SK-N-SH (cell line): ENCODE results near the gene CDC42SE2. TPM values are rescaled to one million over a fixed set of nuclear protein-coding genes. Genes with fewer than 3 reads are reported as not detected.

Experiments
- CTCF ChIA-PET: fragments of 300-600, 350-600 bp; formaldehyde crosslinking; extraction: SDS; loops from one replicate; lab custom pipeline; 2021; lab: Yijun Ruan, JAX
- POLR2A ChIA-PET: fragments of 350-600 bp; sonication (Branson Sonifier 250); formaldehyde crosslinking; extraction: SDS; loops from one replicate; lab custom pipeline; 2020; ENCODE audit warnings: antibody characterized with exemption, inconsistent platforms; lab: Yijun Ruan, JAX
- DNase-seq: peaks from one replicate; pipeline ENCODE4 v3.0.0; 2012
- H2AFZ ChIP-seq: fragments of 200-600 bp; sonication (generic); 2 replicates; pipeline ENCODE4 v1.8.1; 2016; ENCODE audit warnings: antibody characterized with exemption, mild to moderate bottlenecking, low read depth
- H3F3A ChIP-seq: fragments of 200-600 bp; sonication (generic); replicated peaks from 2 replicates; pipeline ENCODE3; 2016; ENCODE audit warnings: antibody characterized with exemption, mild to moderate bottlenecking; ENCODE audit not compliant: insufficient read depth
- H3K27ac ChIP-seq, 2 experiments: fragments of 200-500 bp in 1 of 2; fragments of 200-600 bp in 1 of 2; sonication (Bioruptor generic) in 1 of 2; sonication (generic), shearing (Covaris generic) in 1 of 2; 2 replicates each; pipeline versions ENCODE4 v1.5.1 to v1.6.1; 2014 to 2016; ENCODE audit warnings: low read depth in 2 of 2, inconsistent platforms in 1 of 2, low read length in 1 of 2, mild to moderate bottlenecking in 1 of 2, mixed read lengths in 1 of 2
- H3K27me3 ChIP-seq: fragments of 200-600 bp; sonication (generic), shearing (Covaris generic); 2 replicates; pipeline ENCODE4 v1.6.1; 2016; ENCODE audit warnings: mixed run types; ENCODE audit not compliant: insufficient read depth
- H3K36me3 ChIP-seq, 2 experiments: fragments of 200-500 bp in 1 of 2; fragments of 200-600 bp in 1 of 2; sonication (Bioruptor generic) in 1 of 2; sonication (generic) in 1 of 2; replicated peaks in 1 of 2; 2 replicates each; pipeline versions ENCODE3 to v1.5.1; 2014 to 2016; ENCODE audit warnings: low read length in 1 of 2, mild to moderate bottlenecking in 1 of 2; ENCODE audit not compliant: insufficient read depth in 2 of 2, control insufficient read depth in 1 of 2
- H3K4me1 ChIP-seq, 2 experiments: fragments of 200-500 bp in 1 of 2; fragments of 200-600 bp in 1 of 2; sonication (Bioruptor generic) in 1 of 2; sonication (generic), shearing (Covaris generic) in 1 of 2; 2 replicates each; pipeline versions ENCODE4 v1.5.1 to v1.6.1; 2014 to 2016; ENCODE audit warnings: low read depth in 1 of 2, low read length in 1 of 2, mixed run types in 1 of 2; ENCODE audit not compliant: insufficient read depth in 2 of 2, control insufficient read depth in 1 of 2
- H3K4me2 ChIP-seq: fragments of 200-600 bp; sonication (generic), shearing (Covaris generic); 2 replicates; pipeline ENCODE4 v1.6.1; 2017; ENCODE audit warnings: mixed run types
- H3K4me3 ChIP-seq, 2 experiments: fragments of 200-500 bp in 1 of 2; fragments of 200-600 bp in 1 of 2; sonication (Bioruptor generic) in 1 of 2; sonication (generic), shearing (Covaris generic) in 1 of 2; 2 replicates each; pipeline versions ENCODE4 v1.5.1 to v1.8.1; 2014 to 2016; ENCODE audit warnings: low read depth in 2 of 2, inconsistent platforms in 1 of 2, low read length in 1 of 2, mild to moderate bottlenecking in 1 of 2, mixed read lengths in 1 of 2, moderate library complexity in 1 of 2
- H3K79me2 ChIP-seq: fragments of 200-600 bp; sonication (generic); 2 replicates; pipeline ENCODE4 v1.8.1; 2017; ENCODE audit warnings: mild to moderate bottlenecking; ENCODE audit not compliant: insufficient read depth
- H3K9ac ChIP-seq: fragments of 200-600 bp; sonication (generic); 2 replicates; pipeline ENCODE4 v1.6.1; 2017; ENCODE audit warnings: mixed run types
- H3K9me2 ChIP-seq: fragments of 200-600 bp; sonication (generic); 2 replicates; pipeline ENCODE4 v1.6.1; 2017; ENCODE audit warnings: mixed run types
- H3K9me3 ChIP-seq: fragments of 200-600 bp; sonication (generic); 2 replicates; pipeline ENCODE4 v1.6.1; 2017; ENCODE audit warnings: mixed run types, mild to moderate bottlenecking, moderate library complexity
- H4K20me1 ChIP-seq: fragments of 200-600 bp; sonication (generic); 2 replicates; pipeline ENCODE4 v1.6.1; 2017; ENCODE audit warnings: mild to moderate bottlenecking, mixed run types; ENCODE audit not compliant: insufficient read depth
- CHD2 ChIP-seq: fragments of 150-350 bp; IDR thresholded peaks from 2 replicates; pipeline ENCODE4 v1.6.1; 2018; ENCODE audit warnings: low read length; ENCODE audit not compliant: partially characterized antibody
- EP300 ChIP-seq, 2 experiments: IDR thresholded peaks; 2 replicates each; pipeline versions ENCODE4 v1.4.0 to v1.6.1; 2012; ENCODE audit warnings: borderline replicate concordance in 1 of 2, low read depth in 1 of 2, low read length in 1 of 2
- EZH2phosphoT487 ChIP-seq: fragments of 200-600 bp; sonication (generic); IDR thresholded peaks from 2 replicates; pipeline ENCODE4 v1.6.1; 2017; ENCODE audit warnings: low read depth, mixed run types, mild to moderate bottlenecking, antibody characterized with exemption, moderate library complexity, borderline replicate concordance
- FOSL2 ChIP-seq: IDR thresholded peaks from 2 replicates; pipeline ENCODE4 v1.4.0; 2012; ENCODE audit warnings: low read depth, mild to moderate bottlenecking, moderate library complexity, borderline replicate concordance
- FOXJ3 ChIP-seq: sonication (generic); formaldehyde crosslinking; IDR thresholded peaks from 2 replicates; pipeline ENCODE4 v1.5.1; 2020; ENCODE audit warnings: mild to moderate bottlenecking, missing genetic modification reagents
- FOXM1 ChIP-seq: IDR thresholded peaks from 2 replicates; pipeline ENCODE4 v1.4.0; 2012; ENCODE audit warnings: low read depth, mild to moderate bottlenecking
- MXI1 ChIP-seq: IDR thresholded peaks from 2 replicates; pipeline ENCODE4 v1.6.1; 2012; ENCODE audit warnings: mild to moderate bottlenecking, low read depth, low read length, improper control_type of control experiment
- NFIC ChIP-seq: IDR thresholded peaks from 2 replicates; pipeline ENCODE4 v1.4.0; 2012; ENCODE audit warnings: borderline replicate concordance
- NRF1 ChIP-seq: IDR thresholded peaks from 2 replicates; pipeline ENCODE4 v1.6.1; 2012; ENCODE audit warnings: low read depth, mild to moderate bottlenecking, low read length
- PBX3 ChIP-seq: IDR thresholded peaks from 2 replicates; pipeline ENCODE4; 2012
- POLR2AphosphoS5 ChIP-seq: IDR thresholded peaks from 2 replicates; pipeline ENCODE4 v1.6.1; 2012; ENCODE audit warnings: low read depth, low read length
- RAD21 ChIP-seq: IDR thresholded peaks from 2 replicates; pipeline ENCODE4 v1.6.1; 2012; ENCODE audit warnings: mild to moderate bottlenecking, low read length
- TAF1 ChIP-seq: IDR thresholded peaks from 2 replicates; pipeline ENCODE4 v1.6.1; 2012; ENCODE audit warnings: low read depth, mild to moderate bottlenecking, low read length, moderate library complexity, borderline replicate concordance
- USF2 ChIP-seq: fragments of 150-350 bp; IDR thresholded peaks from 2 replicates; pipeline ENCODE4 v1.6.1; 2017; ENCODE audit warnings: antibody characterized with exemption, low read length, low read depth, borderline replicate concordance
- WGBS: methylation state at CpG from one replicate; pipeline ENCODE4 v1.1.6; 2017; ENCODE audit warnings: low lambda C conversion rate; 5-methylcytosine and 5-hydroxymethylcytosine counted together
- polyA plus RNA-seq, 3 experiments: library from polyadenylated mRNA; depleted of rRNA; stranded (reverse); fragments of >200 nt; gene quantifications; 2 replicates each; pipeline ENCODE4 v1.2.3, GENCODE V29; 2012
- TF ChIP-seq, protein P1 (sequence below): fragments of 150-350 bp; IDR thresholded peaks from 2 replicates; pipeline ENCODE4 v1.6.1; 2016; ENCODE audit warnings: mild to moderate bottlenecking, low read depth, low read length
- TF ChIP-seq, protein P2 (sequence below): IDR thresholded peaks from 2 replicates; pipeline ENCODE4 v1.6.1; 2012; ENCODE audit warnings: mild to moderate bottlenecking, low read depth, low read length, moderate library complexity
- TF ChIP-seq, protein P3 (sequence below): IDR thresholded peaks from 2 replicates; pipeline ENCODE4 v1.4.0; 2012; ENCODE audit warnings: low read depth
- TF ChIP-seq, protein P4 (sequence below): IDR thresholded peaks from 2 replicates; pipeline ENCODE4 v1.4.0; 2012; ENCODE audit warnings: low read depth, borderline replicate concordance

Gene CDC42SE2
- polyA plus RNA-seq, 1 of the 3 experiments (the other 2 are of a cell fraction), result 8.6 TPM

- CTCF ChIA-PET, result no interaction called here
- no peaks in the 10 kb centered on the region for H3K9me3 ChIP-seq
- H3K36me3 ChIP-seq, result no peaks in the 10 kb centered on the region
- no peak overlapping the region for H3K4me2 ChIP-seq
- TF ChIP-seq POLR2AphosphoS5 (no peak), USF2 (no peak), FOXM1 (no peak), FOSL2 (no peak), TAF1 (no peak), EZH2phosphoT487 (no peak), NFIC (no peak), MXI1 (no peak), NRF1 (no peak)
- TF ChIP-seq, protein P1, sequence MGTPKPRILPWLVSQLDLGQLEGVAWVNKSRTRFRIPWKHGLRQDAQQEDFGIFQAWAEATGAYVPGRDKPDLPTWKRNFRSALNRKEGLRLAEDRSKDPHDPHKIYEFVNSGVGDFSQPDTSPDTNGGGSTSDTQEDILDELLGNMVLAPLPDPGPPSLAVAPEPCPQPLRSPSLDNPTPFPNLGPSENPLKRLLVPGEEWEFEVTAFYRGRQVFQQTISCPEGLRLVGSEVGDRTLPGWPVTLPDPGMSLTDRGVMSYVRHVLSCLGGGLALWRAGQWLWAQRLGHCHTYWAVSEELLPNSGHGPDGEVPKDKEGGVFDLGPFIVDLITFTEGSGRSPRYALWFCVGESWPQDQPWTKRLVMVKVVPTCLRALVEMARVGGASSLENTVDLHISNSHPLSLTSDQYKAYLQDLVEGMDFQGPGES, result no peak
- no peaks in the 10 kb centered on the region for H4K20me1 ChIP-seq
- DNase-seq, result no peak
- no peak overlapping the region for H3K27ac ChIP-seq
- no peaks in the 10 kb centered on the region for H3K9me2 ChIP-seq
- H2AFZ ChIP-seq, result peak overlapping the region; percentile 40; the same call in 1 of the 2 replicates
- no peak overlapping the region for H3K4me3 ChIP-seq
- no peaks in the 10 kb centered on the region for H3K79me2 ChIP-seq
- POLR2A ChIA-PET, result no interaction called here
- peaks cover 14% of the 10 kb centered on the region for H3F3A ChIP-seq
- peaks cover 0 to 11% of the 10 kb centered on the region in 2 experiments; a peak in 2 of 4 replicates for H3K4me1 ChIP-seq
- no peak overlapping the region for H3K9ac ChIP-seq
- H3K27me3 ChIP-seq, result no peaks in the 10 kb centered on the region
Measured at GRCh38 chr5:131222731-131223130, 41.1 kb upstream of the CDC42SE2 start.

DNA sequence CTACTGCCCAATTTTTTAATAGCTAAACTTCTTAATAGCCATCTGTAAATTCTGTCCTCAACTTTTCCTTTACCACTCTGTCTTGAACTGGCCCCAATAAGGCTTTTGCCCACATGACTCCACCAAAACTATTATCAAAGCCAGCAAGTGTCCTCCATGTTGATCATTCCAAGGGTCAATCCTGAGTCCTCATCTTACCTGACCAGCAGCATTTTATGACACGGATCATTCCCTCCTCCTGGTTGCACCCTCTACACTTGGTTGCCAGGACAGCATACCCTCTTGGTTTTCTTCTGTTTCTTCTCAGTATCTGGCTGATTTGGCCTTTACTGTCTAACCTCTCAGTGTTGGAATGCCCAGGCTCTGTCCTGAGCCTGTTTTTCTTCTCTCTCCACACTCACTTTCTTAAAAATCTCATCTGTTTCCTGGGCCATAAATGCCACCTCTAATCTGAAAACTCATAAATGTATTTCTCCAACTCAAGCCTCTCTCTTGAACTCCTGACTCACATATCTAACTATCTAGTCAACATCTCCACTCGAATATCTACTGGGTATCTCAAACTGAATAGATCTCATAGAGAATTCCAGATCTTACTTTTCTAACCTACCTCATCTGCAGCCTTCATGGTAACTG, 40.0 kb upstream of the CDC42SE2 start:
- POLR2A ChIA-PET, result no interaction called here
- Histone ChIP-seq H3K36me3 (no peaks in the 10 kb centered on the region), H3K27ac (no peak overlapping the region), H3K79me2 (no peaks in the 10 kb centered on the region), H3K27me3 (no peaks in the 10 kb centered on the region), H3F3A (peaks cover 6% of the 10 kb centered on the region), H3K9me2 (no peaks in the 10 kb centered on the region), H3K4me3 (no peak overlapping the region), H4K20me1 (no peaks in the 10 kb centered on the region), H3K4me1 (peaks cover 0 to 11% of the 10 kb centered on the region in 2 experiments; a peak in 2 of 4 replicates), H2AFZ (no peak overlapping the region), H3K9ac (no peak overlapping the region), H3K4me2 (no peak overlapping the region), H3K9me3 (no peaks in the 10 kb centered on the region)
- CTCF ChIA-PET, result no interaction called here
- no peak for DNase-seq
- 47% methylated on average over 2 of the region's 2 CpGs for WGBS
- TF ChIP-seq, protein P2, sequence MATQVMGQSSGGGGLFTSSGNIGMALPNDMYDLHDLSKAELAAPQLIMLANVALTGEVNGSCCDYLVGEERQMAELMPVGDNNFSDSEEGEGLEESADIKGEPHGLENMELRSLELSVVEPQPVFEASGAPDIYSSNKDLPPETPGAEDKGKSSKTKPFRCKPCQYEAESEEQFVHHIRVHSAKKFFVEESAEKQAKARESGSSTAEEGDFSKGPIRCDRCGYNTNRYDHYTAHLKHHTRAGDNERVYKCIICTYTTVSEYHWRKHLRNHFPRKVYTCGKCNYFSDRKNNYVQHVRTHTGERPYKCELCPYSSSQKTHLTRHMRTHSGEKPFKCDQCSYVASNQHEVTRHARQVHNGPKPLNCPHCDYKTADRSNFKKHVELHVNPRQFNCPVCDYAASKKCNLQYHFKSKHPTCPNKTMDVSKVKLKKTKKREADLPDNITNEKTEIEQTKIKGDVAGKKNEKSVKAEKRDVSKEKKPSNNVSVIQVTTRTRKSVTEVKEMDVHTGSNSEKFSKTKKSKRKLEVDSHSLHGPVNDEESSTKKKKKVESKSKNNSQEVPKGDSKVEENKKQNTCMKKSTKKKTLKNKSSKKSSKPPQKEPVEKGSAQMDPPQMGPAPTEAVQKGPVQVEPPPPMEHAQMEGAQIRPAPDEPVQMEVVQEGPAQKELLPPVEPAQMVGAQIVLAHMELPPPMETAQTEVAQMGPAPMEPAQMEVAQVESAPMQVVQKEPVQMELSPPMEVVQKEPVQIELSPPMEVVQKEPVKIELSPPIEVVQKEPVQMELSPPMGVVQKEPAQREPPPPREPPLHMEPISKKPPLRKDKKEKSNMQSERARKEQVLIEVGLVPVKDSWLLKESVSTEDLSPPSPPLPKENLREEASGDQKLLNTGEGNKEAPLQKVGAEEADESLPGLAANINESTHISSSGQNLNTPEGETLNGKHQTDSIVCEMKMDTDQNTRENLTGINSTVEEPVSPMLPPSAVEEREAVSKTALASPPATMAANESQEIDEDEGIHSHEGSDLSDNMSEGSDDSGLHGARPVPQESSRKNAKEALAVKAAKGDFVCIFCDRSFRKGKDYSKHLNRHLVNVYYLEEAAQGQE, result no peak
- TF ChIP-seq PBX3 (no peak), RAD21 (no peak), CHD2 (no peak), FOXJ3 (no peak), EP300 (IDR thresholded peaks at IDR 0.05; ENCODE audit: borderline replicate concordance in 1 of 2, low read depth in 1 of 2, low read length in 1 of 2) (no peak), POLR2AphosphoS5 (no peak)
- TF ChIP-seq, protein P3, sequence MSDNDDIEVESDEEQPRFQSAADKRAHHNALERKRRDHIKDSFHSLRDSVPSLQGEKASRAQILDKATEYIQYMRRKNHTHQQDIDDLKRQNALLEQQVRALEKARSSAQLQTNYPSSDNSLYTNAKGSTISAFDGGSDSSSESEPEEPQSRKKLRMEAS, result no peak
- TF ChIP-seq, protein P1, result no peak
- TF ChIP-seq, protein P4, sequence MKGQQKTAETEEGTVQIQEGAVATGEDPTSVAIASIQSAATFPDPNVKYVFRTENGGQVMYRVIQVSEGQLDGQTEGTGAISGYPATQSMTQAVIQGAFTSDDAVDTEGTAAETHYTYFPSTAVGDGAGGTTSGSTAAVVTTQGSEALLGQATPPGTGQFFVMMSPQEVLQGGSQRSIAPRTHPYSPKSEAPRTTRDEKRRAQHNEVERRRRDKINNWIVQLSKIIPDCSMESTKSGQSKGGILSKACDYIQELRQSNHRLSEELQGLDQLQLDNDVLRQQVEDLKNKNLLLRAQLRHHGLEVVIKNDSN, result no peak
